NCI-H2227 (cell line): ENCODE measurements around the gene ASPHD1.
"Not testable (repeated sequence)": the region's sequence is repeated elsewhere in the genome, so short reads cannot be mapped to it uniquely, and the experiment has no call there.

Source experiments
- DNase-seq: peaks from one replicate; lab custom pipeline; 2025; ENCODE audit not compliant: unreplicated experiment; lab: John Stamatoyannopoulos, UW

The ASPHD1 gene

GRCh38 chr16:29876594-29877249, 23.6 kb upstream of the ASPHD1 start:
- no peak for DNase-seq

- DNase-seq, result no peak
Observed at GRCh38 chr16:29877266-29877961, 22.9 kb upstream of the ASPHD1 start.

DNA sequence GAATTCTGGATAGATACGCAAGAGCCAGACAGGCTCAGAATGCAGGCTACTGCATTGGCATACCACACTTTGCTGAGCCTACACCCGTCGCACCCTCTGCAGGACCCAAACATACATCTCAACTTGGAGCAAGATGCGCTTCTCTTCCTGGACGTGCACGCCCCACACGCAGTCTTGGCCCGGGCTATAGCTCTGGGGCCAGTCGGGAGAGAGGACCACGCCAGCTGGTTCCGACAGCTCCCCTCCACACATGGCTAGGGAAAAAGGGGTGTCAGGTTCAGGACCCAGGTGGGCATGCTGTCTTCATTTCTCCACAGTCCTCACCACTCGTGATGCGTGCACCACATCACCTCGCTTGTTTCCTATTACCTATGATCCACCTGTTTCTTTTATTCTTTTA, 22.1 kb upstream of the ASPHD1 start:
- no peak for DNase-seq

DNA sequence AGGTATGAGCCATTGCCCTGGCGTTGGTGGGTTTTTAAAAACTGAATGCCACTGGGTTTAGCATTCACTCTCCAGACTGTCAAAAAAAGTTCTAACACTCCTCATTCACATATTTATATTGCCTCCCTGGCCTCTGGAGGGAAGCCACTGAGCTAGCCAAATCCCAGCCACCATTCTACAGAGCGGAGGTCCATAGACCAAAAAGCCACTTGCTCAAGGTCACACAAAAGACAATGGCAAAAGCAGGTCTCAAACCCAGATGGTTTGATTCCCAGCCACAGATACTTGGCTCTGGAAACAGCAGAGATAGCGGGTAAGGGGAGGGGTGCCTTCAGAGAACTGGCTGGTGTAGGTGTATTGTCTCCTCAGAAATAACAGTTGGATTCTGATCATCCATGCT, 19.2 kb upstream of the ASPHD1 start:
- DNase-seq, result no peak

GRCh38 chr16:29883987-29884386, 16.3 kb upstream of the ASPHD1 start:
- no peak for DNase-seq

DNA sequence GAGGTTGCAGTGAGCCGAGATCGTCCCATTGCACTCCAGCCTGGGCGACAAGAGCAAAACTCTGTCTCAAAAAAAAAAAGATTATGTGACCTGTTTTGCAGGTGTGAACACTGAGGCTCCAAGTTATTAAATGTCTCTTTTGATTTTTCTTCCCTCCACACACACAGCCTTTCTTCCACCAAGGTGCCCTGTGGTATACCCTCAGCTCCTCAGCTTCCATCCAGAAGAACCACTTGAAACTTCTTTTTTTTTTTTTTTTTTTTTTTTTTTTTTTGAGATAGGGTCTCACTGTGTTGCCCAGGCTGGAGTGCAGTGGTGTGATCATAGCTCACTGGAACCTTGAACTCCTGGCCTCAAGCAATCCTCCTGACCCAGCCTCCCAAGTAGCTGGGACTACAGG, 10.9 kb upstream of the ASPHD1 start:
- not testable (repeated sequence) for DNase-seq

DNA sequence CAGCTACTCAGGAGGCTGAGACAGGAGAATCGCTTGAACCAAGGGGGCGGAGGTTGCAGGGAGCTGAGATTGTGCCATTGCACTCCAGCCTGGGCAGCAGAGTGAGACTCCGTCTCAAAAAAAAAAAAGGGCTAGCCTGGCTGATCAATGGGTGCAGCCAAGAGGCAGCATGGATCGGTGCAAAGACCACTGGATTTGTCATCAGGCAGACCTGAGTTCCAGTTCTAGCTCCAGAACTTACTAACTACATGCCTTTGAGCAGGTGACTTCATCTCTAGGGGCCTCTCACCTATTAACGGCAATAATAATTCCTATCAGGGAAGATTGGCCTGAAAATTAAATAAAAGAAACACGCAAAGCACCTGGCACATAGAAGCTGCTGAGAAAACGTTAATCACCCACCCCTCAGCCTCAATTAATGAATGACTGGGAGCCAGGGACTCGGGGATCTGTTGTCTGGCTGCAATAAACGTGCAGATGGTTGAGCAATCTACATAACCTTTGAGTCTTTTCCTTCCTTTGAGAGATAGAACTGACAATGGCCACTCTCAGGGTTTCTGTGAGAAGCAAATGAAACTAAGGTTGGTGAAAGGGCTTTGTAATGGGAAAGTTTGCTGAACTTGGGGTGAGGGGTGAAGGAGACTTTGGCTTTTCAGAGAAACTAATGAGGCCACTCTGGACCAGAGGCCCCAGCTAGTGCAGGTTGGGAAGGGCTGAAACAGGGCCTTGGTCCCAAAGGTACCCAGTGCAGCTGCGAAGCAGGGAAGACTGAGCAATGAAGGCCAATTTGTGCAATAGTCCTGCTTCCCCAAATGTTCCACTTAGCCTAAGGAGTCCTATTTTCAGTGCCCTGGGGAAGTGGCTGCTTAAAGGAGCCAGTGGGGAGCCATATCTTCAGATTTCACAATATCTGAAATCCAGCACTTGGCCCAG, 8.5 kb upstream of the ASPHD1 start:
- no peak for DNase-seq

DNA sequence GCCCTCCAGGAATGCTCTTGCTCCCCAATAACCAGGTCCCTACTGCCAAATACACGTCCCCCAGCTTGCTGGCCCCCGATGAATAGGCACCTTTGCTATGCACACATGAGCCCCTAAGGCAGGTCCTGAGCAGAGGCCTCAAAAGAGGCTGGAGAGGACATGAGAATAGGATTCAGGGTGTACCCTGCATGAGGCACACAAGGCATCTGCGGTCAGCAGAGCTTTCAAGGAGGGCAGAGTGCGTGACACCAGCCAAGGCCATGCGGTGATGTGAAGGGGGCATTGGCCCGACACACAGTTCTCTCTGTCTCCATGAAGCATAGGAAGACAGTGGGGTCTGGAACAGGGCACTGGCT, 7.9 kb upstream of the ASPHD1 start:
- DNase-seq, result no peak

DNA sequence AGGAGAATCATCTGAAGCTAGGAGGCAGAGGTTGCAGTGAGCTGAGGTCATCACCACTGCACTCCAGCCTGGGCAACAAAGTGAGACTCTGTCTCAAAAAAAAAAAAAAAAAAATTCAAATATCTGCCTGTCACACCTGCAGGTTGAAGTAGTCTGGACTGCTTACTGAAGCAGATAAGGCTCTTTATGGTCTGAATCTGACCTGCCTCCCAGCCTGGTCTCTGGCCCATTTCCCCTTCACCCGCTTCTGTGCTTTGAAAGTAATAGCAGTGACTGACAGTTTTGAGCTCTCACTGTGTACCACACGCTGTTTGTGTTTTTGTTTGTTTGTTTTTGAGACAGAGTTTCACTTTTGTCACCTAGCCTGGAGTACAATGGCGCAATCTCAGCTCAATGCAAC, 6.7 kb upstream of the ASPHD1 start:
- DNase-seq, result no peak

GRCh38 chr16:29894352-29894751, 5.9 kb upstream of the ASPHD1 start:
- no peak for DNase-seq

- no peak for DNase-seq
Observed at GRCh38 chr16:29896841-29897240, 3.4 kb upstream of the ASPHD1 start.

GRCh38 chr16:29897333-29897732, 3.0 kb upstream of the ASPHD1 start:
- DNase-seq, result no peak

- DNase-seq, result no peak
Observed at GRCh38 chr16:29898135-29898803, 2.0 kb upstream of the ASPHD1 start.

- peak; percentile 85 for DNase-seq
Observed at GRCh38 chr16:29898804-29899515, 1.3 kb upstream of the ASPHD1 start.

- DNase-seq, result peak; percentile 97
Observed at GRCh38 chr16:29899516-29900101, 679 bp upstream of the ASPHD1 start, which contains the start of gene SEZ6L2. TSS of gene SEZ6L2 (minus strand) at chr16:29899550. CDS start at chr16:29899019, 531 bp downstream.

- no peak for DNase-seq
Observed at GRCh38 chr16:29900888-29901606, 759 bp downstream of the ASPHD1 start.

DNA sequence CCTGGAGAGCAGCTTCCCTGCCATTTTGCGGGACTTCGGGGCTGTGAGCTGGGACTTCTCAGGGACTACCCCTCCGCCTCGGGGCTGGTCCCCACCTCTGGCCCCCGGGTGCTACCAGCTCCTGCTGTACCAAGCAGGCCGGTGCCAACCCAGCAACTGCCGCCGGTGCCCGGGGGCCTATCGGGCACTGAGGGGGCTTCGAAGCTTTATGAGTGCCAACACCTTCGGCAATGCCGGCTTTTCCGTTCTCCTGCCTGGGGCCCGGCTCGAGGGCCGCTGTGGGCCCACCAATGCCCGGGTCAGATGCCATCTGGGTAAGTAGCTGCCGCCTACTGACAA, 1.3 kb downstream of the ASPHD1 start:
- no peak for DNase-seq

DNA sequence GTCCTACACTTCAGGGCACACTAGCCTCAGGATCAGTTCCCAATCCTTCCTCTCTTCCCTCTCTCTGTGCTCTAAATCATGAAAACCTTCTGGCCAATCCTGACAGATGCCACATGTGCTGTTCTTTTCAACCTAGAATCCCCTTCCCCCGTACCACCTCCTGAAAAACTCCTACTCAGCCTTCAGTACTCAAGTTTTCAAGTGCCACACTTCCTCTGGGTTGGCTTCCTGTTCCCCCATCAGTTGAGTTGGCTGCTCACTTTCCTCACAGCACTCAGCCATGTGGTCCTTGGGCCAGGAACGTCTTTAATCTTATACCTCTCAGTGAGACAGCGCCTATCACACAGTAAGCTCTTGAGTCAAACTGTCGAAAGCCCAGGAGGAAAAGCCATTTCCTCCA, 3.3 kb downstream of the ASPHD1 start:
- no peak for DNase-seq

DNA sequence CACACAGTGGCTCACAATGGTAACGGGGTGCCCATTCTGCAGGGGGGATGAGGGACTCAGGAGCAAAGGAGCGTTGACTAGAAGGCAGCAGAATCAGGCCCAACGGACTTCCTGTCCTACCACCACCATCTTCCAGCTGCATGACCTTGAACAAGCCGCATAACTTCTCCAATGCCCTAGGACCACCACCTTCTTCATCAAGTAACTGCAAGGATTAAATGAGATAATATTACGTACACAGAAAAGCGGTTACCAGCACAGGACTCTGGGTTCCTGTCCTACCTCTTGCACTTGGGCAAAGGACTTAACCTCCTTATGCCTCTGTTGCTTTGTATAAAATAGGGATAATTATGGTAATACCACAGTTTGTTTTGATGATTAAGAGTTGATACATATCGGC, 4.7 kb downstream of the ASPHD1 start:
- no peak for DNase-seq

- no peak for DNase-seq
Observed at GRCh38 chr16:29905668-29906067, 5.4 kb downstream of the ASPHD1 start.
